Ammon's horn (tissue), 1 donor: Measurements from ENCODE around the gene PLD5.
"Not testable (repeated sequence)": the region's sequence is repeated elsewhere in the genome, so short reads cannot be mapped to it uniquely, and the experiment has no call there.

Source experiments
- DNase-seq: peaks from one replicate; pipeline ENCODE4 v3.0.0-alpha.2; 2016; ENCODE audit warnings: low spot score

The PLD5 gene

DNA sequence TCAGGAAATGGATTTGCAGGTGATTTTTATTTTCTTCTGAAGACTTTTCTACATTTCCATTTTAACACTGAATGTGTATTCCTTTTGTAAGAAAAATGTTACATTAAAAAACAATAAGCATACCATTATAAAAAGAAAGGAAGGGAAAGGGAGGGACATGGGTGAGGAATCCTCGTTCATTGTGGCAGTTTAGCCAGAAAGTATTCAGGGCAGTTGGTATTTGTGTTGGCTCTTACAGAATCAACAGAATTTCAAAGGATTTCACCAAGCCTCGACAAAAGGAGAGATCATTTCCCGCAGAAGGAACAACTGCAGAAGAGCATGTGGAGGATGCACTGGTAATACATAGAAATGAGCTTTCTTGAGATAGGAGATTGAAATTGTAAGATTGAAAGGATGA is 35.0 kb downstream of the PLD5 start:
- no peak for DNase-seq

DNA sequence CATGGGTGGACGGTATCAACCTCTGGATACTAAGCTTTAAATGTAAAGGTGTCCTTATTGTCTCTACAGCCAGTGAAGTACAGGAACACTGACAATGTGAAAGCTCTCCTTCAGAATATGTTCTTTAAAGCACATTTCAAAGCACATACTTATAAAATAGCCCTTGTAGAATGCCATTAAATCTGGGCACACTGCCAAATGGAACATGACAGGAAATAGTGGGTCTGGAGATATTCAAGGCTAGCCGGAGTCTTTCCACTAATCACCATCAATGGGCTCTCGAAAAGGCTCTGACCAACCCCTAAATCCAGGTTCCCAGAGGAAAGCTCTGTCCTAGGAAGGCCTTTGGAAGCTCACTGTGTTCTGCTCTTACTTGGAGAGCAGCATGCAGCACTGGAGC is 46.6 kb downstream of the PLD5 start:
- no peak for DNase-seq

DNA sequence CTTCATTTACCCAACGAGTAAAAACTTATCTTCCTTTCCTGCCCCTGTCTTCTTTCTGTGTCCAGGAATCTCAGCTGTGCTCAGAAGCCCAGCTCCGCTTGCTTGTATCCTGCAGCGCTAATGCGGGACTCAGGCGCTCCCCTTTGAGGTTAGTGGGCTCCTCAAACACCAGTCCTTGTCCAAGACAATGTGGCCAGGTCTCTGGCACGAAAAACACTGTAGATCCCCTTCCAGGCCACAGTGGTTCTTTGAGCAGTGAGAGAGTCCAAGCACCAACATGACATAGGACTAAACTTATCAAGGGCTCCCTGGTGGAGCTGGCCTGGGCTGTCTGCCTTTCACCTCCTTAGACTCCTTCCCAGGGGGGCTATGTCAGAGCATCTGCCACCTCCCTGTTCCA is 53.7 kb downstream of the PLD5 start:
- DNase-seq = no peak

DNA sequence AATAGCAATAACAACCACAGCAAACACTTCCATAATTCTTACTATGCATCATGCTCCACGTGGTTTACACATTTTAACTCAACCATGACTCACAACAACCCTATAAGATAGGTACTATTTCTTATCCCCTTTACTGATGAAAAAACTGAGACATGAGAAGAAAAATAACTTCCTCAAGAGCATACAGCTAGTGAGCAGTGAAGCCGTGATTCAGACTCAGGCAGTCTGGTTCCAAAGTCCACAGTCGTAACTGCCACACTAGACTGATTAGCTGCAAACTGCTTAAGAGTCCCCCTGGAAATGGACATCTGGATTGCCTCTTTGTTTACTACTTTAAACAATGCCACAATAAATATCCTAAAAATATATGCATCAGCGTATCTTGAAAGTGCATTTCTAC is 55.7 kb downstream of the PLD5 start:
- no peak for DNase-seq

DNA sequence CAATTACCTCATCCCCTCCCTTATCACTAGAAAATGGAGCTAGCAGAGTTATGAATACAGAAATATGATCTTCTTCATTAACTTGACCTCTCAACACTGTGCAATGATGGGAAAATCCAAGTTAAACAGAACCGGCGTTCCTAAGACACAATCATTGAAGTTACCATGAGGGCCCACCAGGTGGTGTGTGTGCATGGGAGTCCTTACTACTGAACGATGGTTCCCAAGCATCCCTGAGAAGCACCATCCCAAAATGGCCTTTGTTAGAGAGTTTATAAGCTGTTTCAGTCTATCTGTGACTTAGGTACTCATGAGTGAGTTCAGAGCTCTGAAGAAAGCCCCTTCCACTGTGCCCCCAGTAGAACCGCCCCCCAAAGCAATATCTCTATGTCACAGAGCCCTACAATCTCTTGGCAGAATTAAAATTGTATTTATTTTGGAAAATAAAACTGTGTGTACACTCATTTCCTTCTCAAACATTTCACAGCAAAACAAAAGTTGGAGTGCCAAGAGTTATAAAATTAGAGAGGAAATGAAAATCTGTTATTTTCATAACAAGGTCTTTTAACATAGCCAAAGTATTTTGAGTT is 56.8 kb downstream of the PLD5 start:
- DNase-seq = peak; percentile 84

DNA sequence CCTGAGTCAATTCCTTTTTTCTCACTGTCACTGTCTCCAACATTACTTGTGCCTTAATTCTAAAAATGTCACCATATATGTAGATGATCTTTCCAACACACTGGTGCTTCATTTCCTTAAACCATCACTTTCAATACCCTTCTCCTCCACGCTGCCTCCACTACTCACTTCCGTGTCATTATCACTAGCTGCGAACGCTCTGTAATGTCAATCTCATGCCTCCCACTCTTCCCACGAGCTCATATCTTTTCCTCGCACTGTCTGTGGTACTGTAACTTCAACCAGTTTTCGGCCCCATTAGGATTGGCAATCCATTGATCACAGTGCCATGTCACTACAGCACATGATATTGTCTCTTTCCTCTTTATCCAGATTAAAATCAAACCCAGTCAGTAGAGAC is 61.6 kb downstream of the PLD5 start:
- DNase-seq = no peak

DNA sequence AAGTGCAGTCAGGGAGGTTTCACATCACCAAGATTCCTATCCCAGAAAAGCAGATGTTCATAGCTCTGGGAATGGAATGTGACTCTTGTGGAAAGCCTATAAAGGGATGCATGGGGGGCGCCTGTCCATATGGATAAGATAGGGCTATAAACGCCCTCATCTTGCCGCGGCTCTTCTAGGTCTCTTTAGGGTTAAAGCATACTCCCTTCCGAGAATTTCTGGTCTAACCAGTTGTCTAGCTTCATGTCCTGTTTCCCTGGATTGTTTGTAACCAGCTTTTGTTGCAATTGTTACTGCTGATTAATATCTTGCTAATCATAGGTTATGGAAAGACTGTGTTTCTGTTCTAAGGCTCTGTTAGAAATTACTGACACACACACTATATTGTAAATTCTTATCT is 64.8 kb downstream of the PLD5 start:
- not testable (repeated sequence) for DNase-seq

DNA sequence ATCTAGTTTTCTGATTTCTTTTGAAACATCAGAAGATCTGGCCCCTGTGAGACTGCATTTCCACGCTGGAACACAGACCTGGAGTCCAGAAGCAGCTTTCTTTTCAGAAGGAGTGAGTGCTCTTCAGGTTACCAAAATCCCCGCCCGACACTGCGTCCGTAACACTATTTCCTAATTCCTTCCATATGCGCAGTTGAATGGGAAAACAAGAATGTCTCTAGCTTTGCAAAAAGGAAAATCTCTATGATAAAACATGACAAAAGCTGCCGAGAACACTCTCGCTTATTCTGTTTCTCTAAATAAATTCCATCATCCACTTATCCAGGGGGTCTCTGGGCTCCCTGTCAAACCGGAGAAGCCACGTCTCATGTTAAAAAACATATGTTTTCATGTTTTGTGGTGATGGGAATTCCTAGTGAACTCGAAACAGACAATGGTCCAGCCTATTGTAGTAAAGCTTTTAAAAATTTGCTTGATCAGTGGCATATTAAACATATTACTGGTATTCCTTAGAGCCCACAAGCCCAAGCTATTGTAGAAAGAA is 67.7 kb downstream of the PLD5 start:
- DNase-seq = no peak

DNA sequence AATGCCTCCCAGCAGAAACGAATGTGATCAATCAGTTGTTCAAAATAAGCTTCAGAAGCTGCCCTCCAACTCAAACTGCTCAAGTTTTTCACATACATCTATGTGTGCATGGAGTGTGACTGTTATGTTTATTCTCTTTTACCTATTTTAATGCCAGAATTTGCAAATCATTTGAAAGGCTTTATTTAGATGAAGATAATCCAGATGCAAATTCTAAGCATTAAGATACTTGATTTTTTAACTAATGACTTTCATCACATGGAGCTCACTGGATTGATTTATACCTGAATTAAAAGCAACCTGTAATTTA is 69.5 kb downstream of the PLD5 start:
- DNase-seq = no peak

DNA sequence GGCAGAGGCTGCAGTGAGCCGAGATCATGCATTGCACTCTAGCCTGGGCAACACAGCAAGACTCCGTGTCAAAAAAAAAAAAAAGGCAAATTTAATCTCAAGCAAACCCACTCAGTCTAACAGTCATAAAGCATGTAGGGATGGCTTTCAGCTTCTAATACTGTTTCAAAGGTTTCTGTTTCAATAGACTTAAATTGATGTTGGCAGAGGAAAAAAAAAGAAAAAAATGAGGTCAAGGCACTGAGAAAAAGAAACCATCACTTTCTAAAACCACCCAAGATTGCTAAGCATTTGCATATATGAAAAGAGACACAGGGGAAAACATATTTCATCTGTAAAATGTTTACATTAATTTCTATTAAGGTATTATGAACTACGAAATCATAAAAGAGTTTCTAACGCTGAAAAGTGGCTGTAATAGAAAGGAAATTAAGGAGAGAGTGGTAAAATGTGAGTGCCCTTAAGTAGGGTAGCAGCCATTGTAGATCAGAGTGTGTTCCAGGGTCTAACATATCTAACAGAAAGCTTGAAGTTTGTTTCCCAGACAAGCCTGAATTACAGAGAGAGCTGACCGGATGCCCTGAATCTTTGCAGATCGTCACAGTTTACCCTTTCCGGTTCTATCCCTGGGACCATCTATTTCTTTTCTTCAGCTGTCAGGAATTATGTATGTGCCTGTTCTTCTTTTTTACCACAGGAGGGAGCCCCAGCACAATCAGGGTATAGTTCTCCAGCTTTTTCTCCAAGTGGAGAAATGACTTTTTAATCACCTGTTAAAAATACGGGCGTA is 70.0 kb downstream of the PLD5 start:
- DNase-seq = peak; percentile 67

DNA sequence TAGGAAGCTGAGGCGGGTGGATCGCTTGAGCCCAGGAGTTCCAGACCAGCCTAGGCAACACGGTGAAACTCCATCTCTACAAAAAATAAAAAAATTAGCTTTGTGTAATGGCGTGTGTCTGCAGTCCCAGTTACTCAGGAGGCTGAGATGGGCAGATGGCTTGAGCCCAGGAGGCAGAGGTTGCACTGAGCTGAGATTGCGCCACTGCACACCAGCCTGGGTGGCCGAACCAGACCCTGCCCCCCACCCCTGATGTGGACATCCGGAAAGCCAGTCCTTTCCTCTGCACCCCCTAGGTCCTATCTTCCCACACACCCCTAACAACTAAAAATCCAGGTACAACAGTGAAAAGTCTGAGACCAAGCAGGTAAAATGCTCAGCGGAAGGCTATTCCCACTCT is 71.9 kb downstream of the PLD5 start:
- DNase-seq = no peak

DNA sequence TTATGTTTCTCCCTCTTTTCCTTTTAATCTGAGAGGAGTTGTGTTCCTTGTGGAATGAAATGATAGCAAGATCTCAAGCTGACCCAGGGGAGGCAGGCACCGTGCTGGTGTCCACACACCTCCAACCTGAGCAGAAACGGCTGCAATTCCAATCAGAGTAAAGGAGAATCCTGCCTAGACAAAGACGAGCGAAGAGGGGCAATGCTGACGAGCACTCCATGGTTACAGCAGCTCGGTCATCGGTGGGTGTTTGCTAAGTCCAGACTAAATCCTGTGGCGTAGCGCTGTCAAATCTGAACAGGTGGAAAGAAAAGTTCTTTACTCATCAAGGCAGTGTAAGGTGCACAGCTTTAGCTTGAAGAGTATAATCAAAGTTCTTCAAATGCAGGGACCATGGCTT is 74.8 kb downstream of the PLD5 start:
- peak; percentile 6 for DNase-seq

DNA sequence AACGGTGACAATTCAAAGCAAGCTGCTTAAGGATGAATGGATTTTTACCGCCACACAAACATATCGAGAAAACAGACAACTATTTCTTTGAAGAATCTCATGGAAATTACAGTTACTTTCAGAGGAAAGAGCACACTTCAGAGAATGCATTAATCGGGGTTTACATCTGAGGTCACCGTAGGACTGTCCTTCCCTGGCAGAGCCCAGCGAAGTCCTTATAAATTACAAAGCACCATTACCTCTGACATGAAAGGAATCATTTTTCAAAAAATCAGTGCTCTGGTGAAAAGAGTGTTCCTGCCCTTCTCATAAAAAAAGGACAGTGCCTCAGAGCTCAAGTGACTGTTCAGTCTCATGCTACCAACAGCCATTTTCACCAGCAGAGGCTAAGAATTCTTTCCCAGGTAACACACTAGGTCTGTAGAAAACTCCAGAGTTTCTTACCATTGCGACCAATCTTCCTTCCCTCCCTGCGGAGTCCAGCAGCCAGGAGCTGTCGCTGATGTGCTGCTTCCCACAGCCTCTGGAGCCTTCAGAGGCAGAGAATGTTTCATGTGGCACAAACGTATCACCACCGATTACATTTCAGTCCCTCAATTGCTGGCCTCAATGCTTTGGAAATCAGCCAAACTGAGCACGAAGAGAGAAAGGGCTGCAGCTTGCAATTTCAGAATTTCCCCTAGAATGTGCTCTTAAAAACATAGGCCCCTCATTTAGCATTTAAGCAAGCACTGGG is 75.4 kb downstream of the PLD5 start:
- DNase-seq = peak; percentile 34

DNA sequence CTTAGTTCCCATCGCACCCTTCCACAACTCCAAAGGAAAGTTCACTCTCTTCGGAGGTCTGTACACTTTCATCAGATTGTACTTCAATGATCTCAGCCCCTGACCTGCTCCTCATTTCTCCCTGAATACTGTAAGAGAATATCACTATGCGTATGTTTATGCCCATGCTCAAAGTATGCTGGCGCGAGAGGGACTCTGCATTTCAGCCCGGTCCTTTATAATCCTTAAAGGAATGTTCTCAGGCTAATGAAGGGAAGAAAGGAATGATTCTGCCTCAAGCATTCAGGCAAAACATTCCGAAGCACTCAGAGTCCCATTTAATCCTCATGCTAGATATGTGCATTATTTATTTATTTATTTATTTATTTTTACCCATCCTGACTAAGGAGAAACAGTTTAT is 76.8 kb downstream of the PLD5 start:
- no peak for DNase-seq

DNA sequence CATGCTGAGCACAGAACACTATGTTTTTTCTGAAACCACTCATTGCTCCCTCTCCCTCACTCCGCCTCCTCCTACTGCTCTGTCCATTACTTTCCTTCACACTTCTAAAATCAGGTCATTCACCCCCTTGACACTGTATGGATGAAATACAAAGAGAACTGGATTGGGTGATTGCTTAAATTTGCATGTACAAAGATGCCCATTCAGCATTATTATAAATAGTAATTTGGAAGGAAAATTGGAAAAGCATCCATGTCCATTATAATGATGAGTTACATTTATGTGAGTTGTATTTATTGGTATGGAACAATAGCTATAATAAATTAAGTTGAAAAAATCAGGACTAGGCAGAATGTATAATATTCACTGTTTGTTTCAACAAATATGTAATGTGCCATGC is 83.7 kb downstream of the PLD5 start:
- DNase-seq = no peak

DNA sequence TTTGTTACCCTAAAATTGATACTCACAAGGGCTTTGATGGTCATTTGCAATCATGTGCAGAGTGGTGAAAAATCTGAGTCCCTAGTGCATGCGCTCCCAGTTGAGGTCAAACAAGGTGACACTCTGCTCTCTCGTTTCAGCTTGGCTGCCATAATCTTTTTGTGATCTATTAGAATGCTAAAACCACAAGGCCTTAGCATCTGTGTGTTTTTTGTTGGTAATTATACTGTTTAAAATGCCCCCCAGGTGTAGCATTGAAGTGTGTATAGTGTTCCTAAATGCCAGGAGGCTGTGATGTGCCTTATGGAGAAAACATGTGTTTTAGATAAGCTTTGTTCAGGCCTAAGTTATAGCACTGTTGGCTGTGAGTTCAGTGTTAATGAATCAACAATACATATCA is 89.3 kb downstream of the PLD5 start:
- no peak for DNase-seq

DNA sequence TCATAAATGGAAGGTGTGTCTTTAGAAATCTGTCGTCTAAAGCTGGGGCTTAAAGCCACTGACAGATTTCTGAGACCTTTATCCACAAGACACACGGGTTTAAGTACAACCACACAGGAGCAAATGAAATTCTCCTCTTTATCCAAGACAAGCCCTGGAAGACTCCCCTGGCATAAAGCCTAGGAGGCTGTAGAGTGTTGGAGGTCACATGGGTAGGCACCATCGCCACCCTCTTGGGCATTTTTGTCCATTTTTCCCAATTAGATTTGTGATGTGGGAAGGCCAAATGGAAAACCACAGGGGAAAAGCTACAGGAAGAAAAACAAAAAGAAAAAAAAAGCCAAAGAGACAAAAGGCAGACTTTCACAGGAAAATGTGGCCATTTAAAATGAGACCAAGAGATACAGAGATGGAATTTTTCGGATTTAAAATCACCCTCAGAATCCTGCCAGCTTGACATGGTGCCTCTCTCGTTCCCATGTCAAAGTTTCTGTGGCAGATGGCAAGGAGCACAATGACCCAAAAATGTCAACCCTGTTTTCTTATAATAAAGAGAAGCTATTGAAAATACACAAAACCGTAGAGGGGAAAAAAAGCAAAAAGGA is 91.9 kb downstream of the PLD5 start:
- DNase-seq = no peak

DNA sequence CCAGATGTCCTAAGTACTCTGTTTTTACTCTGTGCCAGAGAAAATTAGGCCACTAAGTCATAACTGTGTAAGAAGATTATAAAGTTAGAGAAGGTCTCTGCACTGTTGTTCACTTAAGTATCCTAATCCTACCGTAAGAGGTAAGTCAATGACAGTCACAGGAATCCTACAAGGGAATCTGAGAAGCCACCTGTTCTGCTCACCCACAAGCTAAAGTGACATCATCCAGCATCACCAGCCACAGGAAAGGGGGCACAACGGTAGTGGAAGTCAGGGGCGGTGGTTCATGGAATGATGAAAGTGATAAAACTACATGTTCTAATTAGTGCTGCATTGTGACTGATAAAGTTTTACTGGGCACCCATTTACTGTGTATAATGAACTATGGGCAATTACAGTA is 92.7 kb downstream of the PLD5 start:
- no peak for DNase-seq

DNA sequence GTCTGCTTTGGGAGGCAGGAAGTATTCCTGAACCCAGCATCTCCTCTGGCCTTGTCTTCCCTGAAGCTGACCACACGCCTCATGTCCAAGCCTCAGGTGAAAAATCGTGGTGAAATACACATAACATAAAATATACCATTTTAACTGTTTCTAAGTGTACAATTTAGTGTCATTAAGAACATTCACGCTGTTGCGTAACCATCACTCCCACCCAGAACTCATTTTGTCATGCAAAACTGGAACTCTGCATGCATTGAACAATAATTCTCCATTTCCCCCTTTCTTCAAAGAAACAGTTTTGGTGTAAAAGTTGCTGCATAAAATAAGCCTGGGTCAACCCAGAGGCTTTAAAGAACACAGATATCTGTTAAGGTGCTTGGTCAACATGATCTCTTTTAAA is 93.5 kb downstream of the PLD5 start:
- no peak for DNase-seq

DNA sequence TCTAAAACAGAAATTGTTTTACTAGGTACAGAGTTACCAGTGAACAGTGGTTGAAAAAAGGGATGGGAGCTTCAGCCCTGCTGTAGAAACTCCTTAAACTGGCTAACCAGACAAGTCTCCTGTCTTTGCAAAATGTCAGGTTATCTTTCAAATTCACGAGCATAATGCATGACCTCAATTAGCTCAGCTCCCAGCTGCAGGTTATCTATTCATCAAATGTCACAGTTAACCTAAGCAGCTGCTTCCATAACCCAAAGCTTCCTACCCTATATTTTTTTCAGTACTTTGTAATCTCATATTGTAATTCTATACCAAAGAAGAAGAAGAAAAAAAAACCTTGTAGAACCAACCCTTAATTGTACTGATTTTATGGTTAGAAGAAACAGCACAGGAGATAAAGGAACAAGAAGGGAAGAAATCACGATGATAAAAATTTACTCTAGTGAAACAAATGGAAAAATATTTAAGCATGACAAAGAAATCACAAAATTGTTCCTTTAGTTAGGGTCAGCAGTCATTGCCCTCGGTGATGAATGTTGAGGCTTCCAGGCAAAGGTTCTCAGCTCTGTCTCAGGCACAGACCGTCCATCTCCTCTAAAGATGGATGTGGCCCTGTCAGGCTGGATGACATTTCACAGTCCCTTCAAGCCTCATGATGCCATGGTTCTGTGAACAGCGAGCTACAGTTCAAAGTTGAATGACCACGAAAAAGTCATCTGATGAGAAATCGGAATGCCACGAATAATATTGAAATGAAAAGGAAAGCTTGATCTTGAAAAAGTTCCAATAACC is 95.9 kb downstream of the PLD5 start:
- no peak for DNase-seq

DNA sequence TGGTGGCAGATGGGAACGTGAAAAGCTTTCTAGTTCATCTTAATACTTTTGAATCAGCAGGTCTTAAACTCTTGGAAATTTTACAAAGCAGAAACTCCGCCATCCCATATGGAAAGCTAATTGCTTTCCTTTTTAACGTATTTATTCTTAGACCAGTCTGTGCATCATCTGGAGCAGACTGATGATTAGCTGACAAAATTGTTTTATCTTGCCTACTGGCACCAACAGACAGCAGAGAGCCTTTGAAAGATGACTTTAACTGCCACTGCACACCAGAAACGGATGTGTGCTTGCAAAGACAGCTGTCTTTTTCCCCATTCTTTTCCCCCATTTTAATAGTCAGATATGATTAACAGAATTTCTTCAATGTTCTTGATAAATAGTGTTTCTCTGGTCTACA is 97.0 kb downstream of the PLD5 start:
- no peak for DNase-seq

DNA sequence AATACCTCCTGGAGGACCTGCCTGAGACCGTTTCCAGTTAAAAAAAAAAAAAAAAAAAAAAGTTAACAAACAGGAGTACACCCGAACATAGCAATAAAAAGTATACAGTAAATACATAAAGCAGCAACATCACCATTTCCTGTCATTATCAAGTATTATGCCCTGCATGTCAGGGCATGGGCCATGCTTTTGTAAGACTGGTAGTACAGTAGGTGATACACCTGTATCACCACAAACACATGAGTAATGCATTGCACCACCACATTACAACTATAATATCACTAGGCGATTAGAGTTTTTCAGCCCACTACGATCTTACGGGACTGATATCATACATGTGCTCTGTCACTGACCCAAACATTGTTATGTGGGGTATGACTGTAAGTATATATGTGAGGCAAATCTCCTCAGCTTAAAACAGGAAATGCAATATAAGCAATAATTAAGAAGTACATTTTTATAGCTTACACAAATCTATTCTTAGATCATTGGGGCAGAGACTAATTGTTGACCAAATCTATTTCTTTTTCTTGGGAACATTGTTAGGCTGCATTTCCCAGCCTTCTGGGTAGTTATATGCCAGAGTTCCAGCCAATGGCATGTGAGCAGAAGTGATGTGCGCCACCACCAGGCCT is 98.1 kb downstream of the PLD5 start:
- no peak for DNase-seq
